DMS79 (cell line): ENCODE data around the gene SOX6.
"Not testable (repeated sequence)": the region's sequence is repeated elsewhere in the genome, so short reads cannot be mapped to it uniquely, and the experiment has no call there.

ENCODE experiments used
- DNase-seq: peaks from one replicate; lab custom pipeline; 2025; lab: John Stamatoyannopoulos, UW

Gene SOX6

GRCh38 chr11:16356057-16356760 lies at the start of gene SOX6:
Gene SOX6, minus strand, starts transcription at chr11:16356546. Its CDS starts 15,298 bp downstream, at chr11:16341248.
- DNase-seq: no peak

DNA sequence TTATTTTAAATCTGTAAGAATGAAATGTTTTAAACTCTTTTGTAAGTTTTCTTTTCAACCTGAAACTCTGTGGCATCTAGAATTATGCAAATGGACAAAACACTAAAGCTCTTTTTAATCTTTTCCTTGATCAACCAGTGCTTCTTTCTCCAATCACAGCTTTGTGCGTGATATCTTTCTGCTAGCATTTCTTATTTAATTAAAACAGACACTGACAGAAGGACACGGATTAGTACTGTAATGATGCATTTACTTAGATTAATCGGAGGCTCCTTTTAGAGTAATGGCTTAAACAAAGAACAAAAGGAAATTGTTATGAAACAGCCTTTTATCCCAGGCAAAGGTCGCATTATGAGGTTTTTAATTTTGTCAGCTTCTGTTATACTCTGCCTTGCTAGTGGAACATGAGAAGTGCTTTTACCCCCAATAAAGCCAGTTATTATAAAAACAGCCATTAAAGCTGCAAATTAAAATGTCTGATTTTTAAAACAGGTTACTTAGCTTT lies 48.5 kb upstream of the SOX6 start:
- no peak for DNase-seq

- no peak for DNase-seq
Measured at GRCh38 chr11:16403851-16404250, 47.5 kb upstream of the SOX6 start.

- no peak for DNase-seq
Measured at GRCh38 chr11:16403448-16403803, 47.1 kb upstream of the SOX6 start.

DNA sequence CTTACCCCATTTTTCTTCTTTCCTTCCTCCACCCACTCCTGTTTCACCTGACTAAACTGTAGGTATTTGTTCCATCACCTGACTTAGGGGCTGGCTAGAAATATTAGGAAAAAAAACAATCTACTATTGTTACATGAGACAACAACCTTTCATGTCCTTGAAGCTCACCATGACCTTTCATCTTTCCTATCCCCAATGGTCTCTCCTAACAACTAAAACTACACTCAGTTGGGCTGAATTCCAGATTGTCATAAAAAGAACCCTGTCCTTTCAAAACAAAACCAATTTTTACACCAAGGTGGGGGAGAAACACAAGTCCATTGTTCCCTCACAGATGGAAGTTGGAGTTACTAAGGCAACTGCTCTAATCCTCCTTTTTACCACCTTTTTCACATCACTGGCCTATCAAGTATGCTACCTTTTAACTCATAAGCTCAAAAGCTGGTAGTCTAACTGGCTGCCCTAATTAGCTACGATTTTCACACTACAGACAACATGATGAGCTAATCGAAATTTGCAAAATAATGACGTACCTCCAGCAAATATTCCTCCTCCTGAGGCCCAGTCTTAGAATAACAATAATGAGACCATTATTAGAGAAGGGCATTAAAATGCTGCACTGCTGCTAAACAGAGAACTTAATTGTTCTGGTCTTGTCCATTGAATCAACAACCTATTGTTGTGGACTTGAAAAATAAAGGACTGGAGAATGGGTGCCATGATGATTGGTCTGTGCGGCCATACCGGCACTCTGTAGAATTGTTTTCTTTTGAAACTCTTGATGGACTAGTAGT lies 46.5 kb upstream of the SOX6 start:
- no peak for DNase-seq

DNA sequence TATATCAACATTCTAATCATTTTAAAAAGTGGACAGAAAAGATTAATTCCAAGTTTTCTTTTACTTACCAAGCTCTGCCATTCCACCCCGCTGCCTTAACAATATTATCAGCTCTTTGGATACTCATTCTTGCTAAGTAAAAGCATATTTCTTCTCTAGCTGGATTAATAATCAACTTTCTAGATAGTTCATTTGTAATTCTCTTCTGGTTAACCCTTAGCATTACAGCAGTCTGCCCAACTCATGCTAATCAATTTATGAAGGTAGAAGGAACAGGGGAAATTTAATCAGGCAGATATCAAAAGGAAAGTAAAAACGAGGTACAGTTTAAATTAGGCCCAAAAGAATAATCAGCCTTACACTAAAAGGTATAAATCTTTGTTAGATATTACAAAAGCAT lies 41.0 kb upstream of the SOX6 start:
- no peak for DNase-seq

DNA sequence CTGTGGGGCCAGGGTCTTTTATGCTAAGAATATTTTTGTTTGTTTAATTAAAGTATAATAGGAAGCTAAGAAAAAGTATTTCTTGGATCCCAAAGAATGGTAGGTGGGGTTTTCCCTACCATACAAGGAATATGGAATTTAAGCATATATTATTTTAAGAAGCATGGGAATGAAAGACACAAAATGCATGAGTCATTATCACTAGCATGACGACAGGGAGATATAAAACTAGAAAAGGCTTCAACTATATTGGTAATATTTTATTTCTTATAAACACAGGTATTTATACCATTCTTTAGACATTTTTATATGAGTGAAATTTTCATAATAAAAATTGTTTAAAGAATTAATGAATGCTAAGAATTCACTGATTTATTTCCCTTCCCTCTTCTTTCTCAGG lies 39.3 kb upstream of the SOX6 start:
- DNase-seq: no peak

- DNase-seq: no peak
Measured at GRCh38 chr11:16394947-16395346, 38.6 kb upstream of the SOX6 start.

GRCh38 chr11:16393340-16393739 lies 37.0 kb upstream of the SOX6 start:
- no peak for DNase-seq

GRCh38 chr11:16392616-16393015 lies 36.3 kb upstream of the SOX6 start:
- DNase-seq: no peak

DNA sequence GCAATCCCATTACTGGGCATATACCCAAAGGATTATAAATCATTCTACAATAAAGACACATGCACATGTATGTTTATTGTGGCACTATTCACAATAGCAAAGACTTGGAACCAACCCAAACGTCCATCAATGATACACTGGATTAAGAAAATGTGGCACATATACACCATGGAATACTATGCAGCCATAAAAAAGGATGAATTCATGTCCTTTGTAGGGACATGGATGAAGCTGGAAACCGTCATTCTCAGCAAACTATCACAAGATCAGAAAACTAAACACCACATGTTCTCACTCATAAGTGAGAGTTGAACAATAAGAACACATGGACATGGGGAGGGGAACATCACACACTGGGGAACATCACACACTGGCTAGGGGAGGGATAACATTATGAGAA lies 34.5 kb upstream of the SOX6 start:
- not testable (repeated sequence) for DNase-seq

DNA sequence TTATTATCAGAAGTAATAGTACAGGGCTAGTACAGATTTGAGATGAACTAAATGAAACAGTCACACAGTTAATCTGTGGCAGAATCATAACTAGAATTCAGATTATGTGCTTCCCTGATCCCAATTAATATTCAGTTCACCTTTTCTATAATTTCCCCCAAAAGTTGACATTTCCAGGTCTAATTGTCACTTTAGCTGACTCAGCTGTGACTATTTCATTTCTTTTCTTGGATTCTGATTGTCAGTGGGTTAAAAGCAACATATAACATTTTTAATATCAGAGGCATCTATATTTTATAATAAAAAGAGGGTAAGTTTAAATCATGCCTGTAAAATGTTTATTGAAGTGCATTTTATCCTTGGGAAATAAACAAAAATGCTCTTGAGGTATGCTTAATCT lies 28.8 kb upstream of the SOX6 start:
- DNase-seq: no peak

DNA sequence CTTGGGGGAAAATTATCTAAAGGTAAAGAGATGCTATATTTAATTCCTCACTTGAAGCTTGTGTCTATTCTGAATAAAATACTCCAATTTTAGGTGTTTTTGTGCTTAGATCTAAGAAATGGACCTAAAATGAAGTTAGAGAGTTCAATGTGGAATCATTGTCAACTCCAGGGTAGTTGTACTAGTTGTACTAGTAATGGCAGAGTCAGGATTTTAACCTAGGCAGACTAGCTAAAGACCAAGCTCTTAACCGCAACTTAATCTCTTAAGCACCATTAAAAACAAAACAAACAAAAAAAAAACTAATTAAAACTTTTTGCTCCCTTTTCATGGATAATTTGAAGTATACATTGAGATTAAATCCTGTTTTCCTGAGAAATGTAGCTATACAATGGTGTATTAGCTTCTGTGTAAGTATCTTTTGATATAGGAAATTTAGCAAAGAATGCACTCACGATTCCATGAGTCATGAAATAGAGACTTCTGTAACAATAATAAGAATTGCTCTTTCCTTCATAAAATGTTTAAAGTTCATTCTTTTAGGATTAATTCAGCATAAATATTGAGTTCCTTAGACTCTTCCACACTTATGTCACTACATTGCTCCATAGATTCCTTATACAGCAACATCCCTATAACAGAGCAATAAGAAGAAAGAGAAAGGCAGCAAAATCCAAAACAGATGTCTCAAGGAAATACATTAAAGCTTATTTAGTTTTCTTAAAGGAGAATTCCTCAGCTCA lies 26.5 kb upstream of the SOX6 start:
- no peak for DNase-seq

DNA sequence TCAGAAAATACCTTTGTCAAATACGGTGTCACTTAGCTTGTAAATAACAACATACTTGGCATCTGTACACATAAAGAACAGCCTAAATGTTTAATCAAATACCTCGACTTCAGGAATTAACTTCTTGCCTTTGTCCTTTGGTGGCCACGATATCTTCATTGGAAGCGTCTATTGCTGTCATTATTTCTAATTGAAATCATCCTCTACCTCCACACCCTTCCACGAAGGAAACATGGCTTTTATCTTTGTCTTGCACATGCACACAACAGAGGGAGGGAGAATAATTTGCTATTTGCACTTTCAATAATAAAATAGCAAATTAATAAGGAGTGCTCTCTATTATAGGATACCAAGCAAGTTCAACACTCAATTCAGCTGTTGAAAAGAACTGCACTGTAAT lies 25.8 kb upstream of the SOX6 start:
- DNase-seq: no peak

DNA sequence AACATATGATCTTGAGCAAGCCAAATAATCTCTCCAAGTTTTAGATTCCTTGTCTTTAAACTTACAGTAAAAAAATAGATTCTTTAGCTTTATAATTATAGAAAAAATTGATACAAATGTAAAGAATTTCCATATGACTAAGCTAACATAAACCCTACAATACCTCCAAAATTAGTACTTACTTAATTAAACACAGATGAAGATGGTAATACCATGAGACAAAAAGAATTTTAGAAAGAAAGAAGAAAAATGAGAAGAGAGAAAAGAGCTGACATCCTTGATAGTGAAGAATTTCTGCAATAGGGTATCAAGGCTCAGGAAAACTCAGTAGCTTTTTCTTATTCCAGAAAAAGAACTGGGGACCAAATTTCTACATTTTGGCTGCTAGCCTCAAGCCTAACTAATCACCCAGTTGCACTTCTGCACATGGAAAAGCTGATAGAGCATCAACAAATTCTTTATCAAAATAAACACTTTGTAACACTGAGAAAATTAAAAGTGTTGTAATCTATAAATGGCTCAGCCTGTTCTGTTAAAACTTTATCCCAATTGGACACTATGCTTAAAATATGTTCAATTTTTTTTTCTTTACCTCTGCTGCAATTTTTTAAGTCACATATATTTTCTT lies 24.7 kb upstream of the SOX6 start:
- no peak for DNase-seq

- DNase-seq: no peak
Measured at GRCh38 chr11:16378906-16379305, 22.6 kb upstream of the SOX6 start.

DNA sequence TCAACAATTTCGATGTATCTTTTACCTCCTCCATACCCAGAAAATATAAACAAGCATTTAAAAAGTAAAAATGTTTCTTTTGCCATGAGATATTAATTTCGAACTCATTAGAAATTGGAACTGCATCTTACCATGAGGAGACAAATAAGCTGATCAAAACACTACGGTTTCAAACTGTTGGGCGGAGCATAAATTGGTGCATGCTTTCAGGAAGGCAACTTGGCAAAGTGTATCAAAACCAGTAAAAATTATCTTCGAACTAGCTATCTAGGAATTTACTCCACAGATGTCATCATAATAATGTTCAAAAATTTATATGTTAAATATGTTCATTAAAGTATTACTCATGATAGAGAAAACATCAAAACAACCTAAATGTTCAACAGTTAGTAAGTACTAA lies 21.4 kb upstream of the SOX6 start:
- DNase-seq: no peak

DNA sequence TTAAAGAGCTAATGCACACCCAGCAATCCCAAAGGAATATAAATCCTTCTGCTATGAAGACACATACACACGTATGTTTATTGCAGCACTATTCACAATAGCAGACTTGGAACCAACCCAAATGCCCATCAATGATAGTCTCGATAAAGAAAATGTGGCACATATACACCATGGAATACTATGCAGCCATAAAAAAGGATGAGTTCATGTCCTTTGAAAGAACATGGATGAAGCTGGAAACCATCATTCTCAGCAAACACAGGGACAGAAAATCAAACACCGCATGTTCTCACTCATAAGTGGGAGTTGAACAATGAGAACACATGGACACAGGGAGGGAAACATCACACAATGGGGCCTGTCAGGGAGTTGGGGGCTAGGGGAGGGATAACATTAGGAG lies 19.3 kb upstream of the SOX6 start:
- DNase-seq: not testable (repeated sequence)

DNA sequence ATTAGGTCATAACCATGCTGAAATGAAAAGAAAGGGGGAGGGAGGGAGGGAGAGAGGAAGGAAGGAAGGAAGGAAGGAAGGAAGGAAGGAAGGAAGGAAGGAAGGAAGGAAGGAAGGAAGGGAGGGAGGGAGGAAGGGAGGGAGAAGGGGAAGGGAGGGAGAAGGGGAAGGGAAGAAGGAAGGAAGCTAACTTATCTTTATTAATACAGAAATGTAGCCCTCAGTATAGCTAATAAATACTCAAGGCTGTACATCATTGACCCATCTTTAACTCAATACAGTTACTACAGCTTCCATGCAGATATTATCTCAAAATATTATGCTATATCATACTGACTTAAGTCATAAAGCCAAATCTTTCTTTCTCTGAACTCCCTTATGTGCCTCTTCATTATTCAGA lies 17.4 kb upstream of the SOX6 start:
- no peak for DNase-seq

DNA sequence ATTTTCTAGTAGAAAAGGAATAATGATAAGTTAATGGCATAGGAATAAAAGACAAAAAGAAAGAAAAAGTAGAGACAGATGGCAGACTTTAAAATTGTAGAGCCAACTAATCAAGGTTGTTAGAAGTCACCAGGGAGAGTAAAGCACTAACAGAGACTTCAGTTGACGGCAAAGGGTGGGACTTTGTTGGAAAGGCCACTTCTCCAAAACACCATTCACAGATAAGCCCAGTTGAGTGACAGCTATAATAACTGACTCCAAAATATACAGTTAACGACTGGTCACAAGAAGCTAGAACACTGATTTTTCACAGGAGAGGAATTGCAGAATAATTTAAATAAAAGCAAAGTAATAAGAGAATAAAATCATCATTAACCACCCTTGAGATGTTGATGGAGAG lies 16.0 kb upstream of the SOX6 start:
- DNase-seq: no peak

- no peak for DNase-seq
Measured at GRCh38 chr11:16367252-16367651, 10.9 kb upstream of the SOX6 start.

- no peak for DNase-seq
Measured at GRCh38 chr11:16365581-16366228, 9.4 kb upstream of the SOX6 start.
